DOHH2 (cell line): ENCODE measurements around the gene MAP1B.
A peak's percentile ranks its signal among the peaks of the same experiment; 100 is the strongest.

ENCODE experiments used
- H3F3A ChIP-seq: fragments of 200-600 bp; sonication (generic), shearing (Covaris generic); 2 replicates; pipeline ENCODE4 v1.6.0; 2016; ENCODE audit warnings: antibody characterized with exemption, mild to moderate bottlenecking; ENCODE audit not compliant: control insufficient read depth, insufficient read depth
- H3K27ac ChIP-seq: fragments of 200-600 bp; sonication (generic); 2 replicates; pipeline ENCODE4 v1.5.1; 2014; ENCODE audit warnings: low read depth, mild to moderate bottlenecking, low read length, moderate library complexity
- H3K27me3 ChIP-seq: fragments of 200-600 bp; sonication (generic); 2 replicates; pipeline ENCODE4 v1.6.1; 2014; ENCODE audit warnings: mild to moderate bottlenecking, low read length, mixed read lengths; ENCODE audit not compliant: control insufficient read depth
- H3K36me3 ChIP-seq: fragments of 200-600 bp; sonication (generic); 2 replicates; pipeline ENCODE4 v1.6.1; 2014; ENCODE audit warnings: mild to moderate bottlenecking, low read length, moderate library complexity, mixed read lengths; ENCODE audit not compliant: control insufficient read depth
- H3K4me1 ChIP-seq: fragments of 200-600 bp; sonication (generic); 2 replicates; pipeline ENCODE4 v1.6.1; 2014; ENCODE audit warnings: mild to moderate bottlenecking, low read length, mixed read lengths; ENCODE audit not compliant: control insufficient read depth
- H3K4me2 ChIP-seq: fragments of 200-600 bp; sonication (generic); 2 replicates; pipeline ENCODE4 v1.6.0; 2014; ENCODE audit warnings: mild to moderate bottlenecking, low read length, moderate library complexity
- H3K4me3 ChIP-seq: fragments of 200-600 bp; sonication (generic); 2 replicates; pipeline ENCODE4 v1.5.1; 2014; ENCODE audit warnings: mild to moderate bottlenecking, low read length, mixed read lengths
- H3K79me2 ChIP-seq: fragments of 200-600 bp; sonication (generic); 2 replicates; pipeline ENCODE4 v1.6.1; 2014; ENCODE audit warnings: mild to moderate bottlenecking, low read length, mixed read lengths; ENCODE audit not compliant: control insufficient read depth
- H3K9me2 ChIP-seq: fragments of 200-600 bp; sonication (generic); replicated peaks from 2 replicates; pipeline ENCODE4 v1.6.1; 2014; ENCODE audit warnings: mild to moderate bottlenecking, low read length, mixed read lengths; ENCODE audit not compliant: control insufficient read depth
- H3K9me3 ChIP-seq: fragments of 200-600 bp; sonication (generic); 2 replicates; pipeline ENCODE4 v1.6.1; 2014; ENCODE audit warnings: antibody characterized with exemption, low read length, mixed read lengths; ENCODE audit not compliant: control insufficient read depth, insufficient read depth
- H4K20me1 ChIP-seq: fragments of 200-600 bp; sonication (generic); 2 replicates; pipeline ENCODE4 v1.6.0; 2014; ENCODE audit warnings: low read depth, mild to moderate bottlenecking, antibody characterized with exemption, low read length, moderate library complexity; ENCODE audit not compliant: control insufficient read depth, insufficient read depth
- CTCF ChIP-seq: fragments of 200-600 bp; sonication (generic); IDR thresholded peaks from one replicate; pipeline ENCODE4 v1.5.1; 2014; ENCODE audit warnings: antibody characterized with exemption, mild to moderate bottlenecking, low read depth, low read length; ENCODE audit not compliant: poor library complexity, severe bottlenecking
- EZH2phosphoT487 ChIP-seq: fragments of 200-600 bp; sonication (generic); IDR thresholded peaks from 2 replicates; pipeline ENCODE4 v1.6.1; 2017; ENCODE audit warnings: borderline replicate concordance, mild to moderate bottlenecking, antibody characterized with exemption, low read length, moderate library complexity, mixed read lengths

Gene MAP1B

DNA sequence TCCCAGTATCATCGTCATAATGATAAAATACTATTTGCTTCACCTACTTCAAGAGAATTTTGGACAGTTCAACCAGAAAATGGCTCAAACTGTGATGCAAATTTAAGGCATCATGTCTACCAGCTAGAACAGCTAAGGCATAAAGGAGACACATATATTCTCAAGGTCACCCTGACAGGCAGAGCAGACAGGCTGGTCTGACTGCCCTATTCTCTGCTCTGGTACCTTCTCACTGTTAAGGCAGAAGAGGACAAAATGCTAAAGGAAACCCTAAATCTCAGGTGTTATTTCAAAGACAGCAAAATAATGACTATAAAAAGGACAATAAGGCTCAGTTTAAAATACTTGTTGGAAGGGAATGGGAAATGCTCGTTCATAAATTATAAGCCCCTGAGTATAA, 125.6 kb downstream of the MAP1B start:
- Histone ChIP-seq H4K20me1 (no peaks in the 10 kb centered on the region), H3K9me2 (no peaks in the 10 kb centered on the region), H3K27ac (no peak overlapping the region), H3K27me3 (no peaks in the 10 kb centered on the region), H3K9me3 (no peaks in the 10 kb centered on the region), H3K79me2 (no peaks in the 10 kb centered on the region), H3F3A (no peaks in the 10 kb centered on the region), H3K36me3 (peaks cover 89% of the 10 kb centered on the region), H3K4me1 (peaks cover 32% of the 10 kb centered on the region), H3K4me3 (no peak overlapping the region), H3K4me2 (0 out of 2 replicates have a peak overlapping the region, but pooled peaks have one; percentile 11)
- TF ChIP-seq CTCF: no peak
- no peak for TF ChIP-seq EZH2phosphoT487

- Histone ChIP-seq H4K20me1 (no peaks in the 10 kb centered on the region), H3K4me2 (peak overlapping the region; percentile 20; the same call in 1 of the 2 replicates), H3K79me2 (no peaks in the 10 kb centered on the region), H3K27ac (0 out of 2 replicates have a peak overlapping the region, but pooled peaks have one; percentile 10), H3F3A (no peaks in the 10 kb centered on the region), H3K4me1 (peaks cover 32% of the 10 kb centered on the region), H3K27me3 (no peaks in the 10 kb centered on the region), H3K9me3 (no peaks in the 10 kb centered on the region), H3K36me3 (peaks cover 91% of the 10 kb centered on the region), H3K4me3 (no peak overlapping the region), H3K9me2 (no peaks in the 10 kb centered on the region)
- TF ChIP-seq EZH2phosphoT487: no peak
- no peak for TF ChIP-seq CTCF
Measured at GRCh38 chr5:72233835-72234234, 126.6 kb downstream of the MAP1B start.

GRCh38 chr5:72234265-72234700, 127.0 kb downstream of the MAP1B start:
- no peaks in the 10 kb centered on the region for H3F3A ChIP-seq
- no peaks in the 10 kb centered on the region for H3K27me3 ChIP-seq
- H3K4me1 ChIP-seq: peaks cover 32% of the 10 kb centered on the region
- H3K9me3 ChIP-seq: no peaks in the 10 kb centered on the region
- 0 out of 2 replicates have a peak overlapping the region, but pooled peaks have one; percentile 10 for H3K27ac ChIP-seq
- H3K4me3 ChIP-seq: no peak overlapping the region
- peak overlapping the region; percentile 20; the same call in 1 of the 2 replicates for H3K4me2 ChIP-seq
- no peaks in the 10 kb centered on the region for H3K9me2 ChIP-seq
- H3K79me2 ChIP-seq: no peaks in the 10 kb centered on the region
- H3K36me3 ChIP-seq: peaks cover 93% of the 10 kb centered on the region
- H4K20me1 ChIP-seq: no peaks in the 10 kb centered on the region
- no peak for TF ChIP-seq EZH2phosphoT487
- TF ChIP-seq CTCF: no peak
